GM12892 (cell line): ENCODE results near the gene ADAMTSL3.

Source experiments
- DNase-seq: peaks from one replicate; pipeline ENCODE4 v3.0.0; 2011; ENCODE audit not compliant: insufficient read length
- FAIRE-seq: peaks from 2 replicates; lab custom pipeline; 2011; peaks lifted over from hg19 to GRCh38; lab: Jason Lieb, UNC
- POLR2A ChIP-seq: IDR thresholded peaks from 2 replicates; pipeline ENCODE4 v1.6.1; 2011; ENCODE audit warnings: low read depth, low read length, control low read depth
- POLR2AphosphoS5 ChIP-seq: IDR thresholded peaks from 2 replicates; pipeline ENCODE4 v1.6.1; 2011; ENCODE audit warnings: low read depth, low read length, control low read depth
- TAF1 ChIP-seq: IDR thresholded peaks from 2 replicates; pipeline ENCODE4 v1.6.1; 2011; ENCODE audit warnings: low read depth, mild to moderate bottlenecking, control low read depth, low read length, borderline replicate concordance

Gene ADAMTSL3

DNA sequence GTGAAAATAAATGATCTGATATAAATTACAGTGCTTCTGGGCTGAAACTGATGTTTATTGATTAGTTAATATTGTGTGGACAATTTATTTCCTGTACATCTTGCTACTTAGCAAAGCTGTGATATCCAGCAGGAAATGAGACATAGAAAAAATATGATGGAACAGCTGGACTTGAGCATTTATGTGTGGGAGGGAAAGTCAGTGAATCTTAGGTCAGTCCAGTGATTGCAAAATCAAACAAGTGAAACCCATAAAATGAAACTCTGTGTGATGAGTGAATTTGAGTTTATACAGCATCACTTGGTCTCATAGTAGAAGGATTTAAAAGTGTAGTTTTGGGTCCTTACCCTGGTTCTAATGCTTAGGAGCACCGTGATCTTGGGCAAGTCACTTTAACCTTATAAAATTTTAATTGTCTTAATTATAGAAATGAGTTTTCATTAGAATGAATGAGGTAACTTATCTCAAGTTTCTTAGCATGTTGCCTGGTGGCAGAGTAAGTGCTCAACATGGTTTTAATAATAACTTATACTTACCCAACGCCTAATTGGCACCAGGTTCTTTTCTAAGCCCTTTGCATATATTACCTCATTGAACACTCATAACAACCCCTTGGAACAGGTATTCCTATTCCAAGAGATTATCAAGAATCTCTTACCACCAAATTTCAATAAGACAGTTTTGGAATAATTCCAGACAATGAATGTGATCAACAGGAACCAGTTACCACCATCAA, 194.6 kb downstream of the ADAMTSL3 start:
- DNase-seq: no peak
- TF ChIP-seq POLR2A (no peak), TAF1 (no peak), POLR2AphosphoS5 (no peak)
- peak; percentile 27 for FAIRE-seq

DNA sequence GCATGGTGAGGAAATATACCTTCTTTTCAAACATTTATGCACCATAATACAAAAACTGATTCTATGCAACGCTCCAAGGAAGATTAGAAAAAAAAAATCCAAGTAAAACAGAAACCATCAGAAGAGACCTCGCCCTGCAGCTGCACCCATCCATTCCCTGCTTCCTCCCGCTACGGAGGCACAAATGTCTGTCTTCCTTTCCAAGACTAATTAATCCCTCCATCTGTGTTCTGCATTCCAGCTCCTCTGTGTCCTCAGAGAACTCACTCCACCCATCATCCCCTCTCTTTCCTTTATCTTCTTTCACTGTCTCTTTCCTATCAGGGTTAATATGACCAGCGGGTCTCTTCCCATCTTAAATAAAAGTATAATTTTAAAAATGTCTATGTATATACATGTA, 196.1 kb downstream of the ADAMTSL3 start:
- TF ChIP-seq POLR2AphosphoS5 (no peak), TAF1 (no peak), POLR2A (no peak)
- no peak for FAIRE-seq
- DNase-seq: no peak

DNA sequence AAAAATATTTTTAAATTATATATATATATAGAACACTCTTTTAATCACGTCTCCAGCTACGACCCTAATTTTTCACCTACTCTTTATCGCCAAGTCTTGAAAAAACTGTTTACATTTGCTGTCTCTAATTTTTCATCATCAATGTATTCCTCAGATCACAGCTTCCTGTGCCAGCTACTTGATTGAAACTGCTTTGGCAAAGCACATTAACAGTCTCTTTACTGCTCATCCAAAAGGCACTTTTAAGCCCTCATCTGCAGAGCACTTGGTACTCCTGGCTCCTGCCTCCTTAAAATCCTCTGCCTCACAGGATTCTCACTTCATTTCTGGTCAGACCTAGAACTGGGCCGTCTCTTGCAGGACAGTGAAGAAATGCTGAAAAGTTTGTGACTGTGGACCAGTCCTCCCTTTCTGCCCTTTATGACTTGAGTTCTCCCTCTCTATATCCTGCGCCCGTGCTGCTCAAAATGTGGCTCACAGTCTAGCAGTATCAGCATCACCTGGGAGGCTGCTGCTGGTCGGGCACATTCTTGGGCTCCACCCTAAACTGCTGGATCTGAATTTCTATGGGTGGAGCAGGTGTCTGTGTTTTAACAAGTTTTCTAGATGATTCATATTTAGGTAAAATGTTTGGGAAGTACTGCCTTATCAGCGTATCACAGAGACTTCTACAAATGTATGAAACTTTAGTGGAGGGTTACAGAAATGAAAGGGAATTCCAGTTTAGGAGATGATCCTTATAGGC, 196.8 kb downstream of the ADAMTSL3 start:
- no peak for DNase-seq
- FAIRE-seq: no peak
- TF ChIP-seq TAF1 (no peak), POLR2AphosphoS5 (no peak)

DNA sequence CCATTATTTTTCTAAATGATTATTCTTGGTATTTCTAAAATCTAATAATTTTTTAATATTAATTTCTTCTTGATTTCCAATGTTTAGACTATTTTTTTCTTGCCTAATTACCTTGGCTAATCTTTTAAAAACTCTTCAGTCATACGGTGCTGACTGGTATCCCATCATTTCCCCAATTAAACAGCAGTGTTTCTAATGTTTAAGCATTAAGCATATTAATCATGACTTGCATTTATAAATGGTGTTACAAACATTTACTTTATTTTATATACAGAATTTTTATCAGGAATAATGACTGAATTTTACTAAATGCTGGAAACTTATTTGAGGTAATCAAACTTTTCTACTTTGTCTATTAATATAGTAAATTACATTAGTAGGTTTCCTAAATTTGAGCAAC, 199.3 kb downstream of the ADAMTSL3 start:
- TF ChIP-seq POLR2AphosphoS5 (no peak), TAF1 (no peak), POLR2A (no peak)
- FAIRE-seq: no peak
- DNase-seq: no peak

DNA sequence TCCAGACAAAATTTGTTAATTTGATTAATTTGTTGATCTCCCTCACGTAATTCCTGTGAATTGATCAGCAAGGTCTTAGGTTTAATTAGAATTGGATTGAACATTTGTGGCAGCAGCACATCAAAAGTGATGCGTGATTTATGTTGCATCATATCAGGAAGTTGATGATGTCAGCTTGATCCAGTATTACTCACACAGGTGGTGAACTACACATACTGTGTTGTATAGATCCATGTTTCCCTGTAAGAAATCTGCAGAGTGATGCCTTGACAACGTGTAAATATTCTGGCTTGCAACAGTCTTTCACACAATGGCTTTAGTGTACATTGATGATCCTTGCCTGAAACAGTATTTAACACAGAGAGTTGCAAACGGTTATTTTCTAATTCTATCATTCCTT, 200.4 kb downstream of the ADAMTSL3 start:
- DNase-seq (no peak), FAIRE-seq (no peak)
- TF ChIP-seq POLR2AphosphoS5: no peak
- TF ChIP-seq TAF1: no peak
- TF ChIP-seq POLR2A: no peak

DNA sequence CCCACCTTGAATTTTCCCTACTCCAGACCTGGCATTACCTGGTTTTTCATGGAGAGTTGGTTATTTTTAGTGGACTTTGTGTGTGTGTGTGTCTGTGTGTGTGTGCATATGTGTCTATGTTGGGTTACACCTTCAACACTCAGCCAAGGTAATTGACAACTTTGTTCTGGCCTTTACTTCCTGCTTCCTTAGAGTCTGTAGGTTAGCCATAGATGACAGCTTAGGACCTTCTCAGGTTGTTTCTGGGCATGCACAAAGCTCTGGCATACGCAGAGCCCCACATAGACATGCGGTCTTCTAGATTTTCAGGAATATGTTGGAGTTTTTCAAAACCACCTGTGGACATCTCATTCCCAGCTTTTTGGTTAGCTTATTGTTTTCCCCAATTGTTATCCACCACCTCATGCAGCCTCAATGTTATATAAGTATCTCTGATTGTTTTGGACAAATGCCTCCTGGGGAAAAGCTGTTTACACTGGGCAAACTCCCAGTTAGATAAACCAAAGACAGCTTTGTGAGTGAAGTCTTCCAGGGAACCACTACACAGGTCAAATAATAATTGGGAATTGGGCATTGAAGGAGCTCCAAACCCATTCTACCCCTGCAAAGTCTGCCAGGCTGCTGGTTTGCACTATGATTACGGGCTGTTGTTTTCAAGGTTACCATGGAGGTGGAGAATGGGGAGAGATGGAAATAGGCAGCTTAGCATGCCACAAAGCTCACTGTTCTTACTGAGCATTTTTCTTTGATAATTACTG, 201.2 kb downstream of the ADAMTSL3 start:
- FAIRE-seq (no peak), DNase-seq (no peak)
- TF ChIP-seq POLR2A (no peak), TAF1 (no peak), POLR2AphosphoS5 (no peak)

DNA sequence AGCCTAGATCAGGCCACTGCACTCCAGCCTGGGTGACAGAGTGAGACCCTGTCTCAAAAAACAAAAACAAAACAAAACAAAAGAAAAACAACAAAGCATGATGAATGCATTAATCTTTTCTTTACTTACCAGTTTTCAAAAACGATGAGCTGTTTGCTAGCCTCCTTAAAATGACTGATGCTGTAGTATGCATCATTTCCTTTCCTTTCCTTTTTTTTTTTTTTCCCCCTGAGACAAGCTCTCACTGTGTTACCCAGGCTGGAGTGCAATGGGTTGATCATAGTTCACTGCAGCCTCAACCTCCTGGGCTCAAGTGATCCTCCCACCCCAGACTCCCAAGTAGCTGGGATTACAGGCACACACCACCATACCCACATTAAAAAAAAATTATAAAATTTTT, 202.0 kb downstream of the ADAMTSL3 start:
- TF ChIP-seq POLR2AphosphoS5: no peak
- no peak for TF ChIP-seq TAF1
- no peak for TF ChIP-seq POLR2A
- DNase-seq: no peak
- no peak for FAIRE-seq

DNA sequence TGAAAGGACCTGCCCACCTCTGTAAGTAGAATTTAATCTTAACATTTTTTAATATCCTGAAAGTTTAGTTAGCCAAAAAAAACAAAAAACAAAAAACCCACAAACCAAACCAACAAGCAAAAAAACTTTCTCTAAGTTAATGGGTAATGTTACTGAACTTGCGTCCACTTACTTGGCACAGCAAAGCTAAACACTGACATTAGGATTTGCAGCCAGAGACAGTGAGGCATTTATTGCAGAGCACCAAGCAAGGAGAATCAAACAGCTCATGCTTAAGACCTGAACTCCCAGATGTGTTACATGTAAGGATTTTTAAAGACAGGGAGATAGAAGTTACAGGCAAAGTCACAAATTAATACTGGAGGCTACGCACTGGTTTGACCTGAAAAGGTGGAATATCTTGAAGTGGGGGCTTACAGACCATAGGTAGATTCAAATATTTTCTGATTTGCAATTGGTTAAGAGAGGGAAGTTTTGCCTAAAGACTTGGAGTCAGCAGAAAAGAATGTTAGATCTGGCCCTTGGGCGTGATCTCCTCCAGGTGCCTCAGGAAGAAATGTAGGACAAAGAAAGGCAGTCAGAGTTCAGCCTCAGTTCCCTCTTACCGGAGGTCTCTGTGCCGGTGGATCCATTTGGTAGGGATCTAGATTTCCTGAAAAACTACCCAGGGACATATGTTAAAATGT, 205.0 kb downstream of the ADAMTSL3 start:
- DNase-seq: no peak
- TF ChIP-seq POLR2AphosphoS5: no peak
- no peak for TF ChIP-seq POLR2A
- no peak for TF ChIP-seq TAF1
- peak; percentile 38 for FAIRE-seq

DNA sequence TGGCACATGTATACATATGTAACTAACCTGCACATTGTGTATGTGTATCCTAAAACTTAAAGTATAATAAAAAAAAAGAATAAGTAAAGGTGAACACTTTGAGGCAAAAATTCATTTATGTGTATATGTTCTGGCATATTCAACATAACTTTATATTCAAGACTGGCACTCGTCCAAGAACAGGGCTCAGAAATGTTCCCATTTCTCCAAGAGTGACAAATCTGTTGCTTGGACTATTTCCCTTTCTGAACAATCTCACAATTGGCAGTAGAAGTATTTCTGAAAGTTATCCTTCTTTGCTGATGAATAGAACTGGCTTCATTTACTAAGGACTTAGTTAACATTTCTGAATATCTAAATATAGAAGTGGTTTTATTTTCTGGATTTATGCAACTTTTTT, 212.8 kb downstream of the ADAMTSL3 start:
- DNase-seq: no peak
- TF ChIP-seq TAF1 (no peak), POLR2A (no peak), POLR2AphosphoS5 (no peak)
- no peak for FAIRE-seq

DNA sequence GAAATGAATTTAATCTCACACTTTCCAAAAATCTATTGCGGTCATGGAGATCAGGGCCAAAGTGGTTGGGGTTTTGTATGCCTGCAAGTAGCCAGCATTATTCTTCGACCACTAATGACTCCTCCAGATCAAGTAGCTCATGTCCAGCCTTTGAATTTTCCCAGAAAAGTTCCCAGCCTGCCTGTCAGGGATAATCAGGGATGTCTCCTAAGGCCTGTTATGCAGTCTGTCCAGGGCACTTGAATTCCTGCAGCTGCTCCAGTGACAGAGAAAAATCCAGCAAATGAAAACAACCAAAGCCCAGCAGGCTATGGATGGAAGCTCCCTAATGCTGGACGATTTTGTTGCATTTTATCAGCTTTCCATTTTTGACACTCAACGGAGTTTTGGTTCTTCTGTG, 215.4 kb downstream of the ADAMTSL3 start:
- no peak for FAIRE-seq
- TF ChIP-seq POLR2AphosphoS5: no peak
- TF ChIP-seq POLR2A: no peak
- no peak for TF ChIP-seq TAF1
- DNase-seq: no peak

DNA sequence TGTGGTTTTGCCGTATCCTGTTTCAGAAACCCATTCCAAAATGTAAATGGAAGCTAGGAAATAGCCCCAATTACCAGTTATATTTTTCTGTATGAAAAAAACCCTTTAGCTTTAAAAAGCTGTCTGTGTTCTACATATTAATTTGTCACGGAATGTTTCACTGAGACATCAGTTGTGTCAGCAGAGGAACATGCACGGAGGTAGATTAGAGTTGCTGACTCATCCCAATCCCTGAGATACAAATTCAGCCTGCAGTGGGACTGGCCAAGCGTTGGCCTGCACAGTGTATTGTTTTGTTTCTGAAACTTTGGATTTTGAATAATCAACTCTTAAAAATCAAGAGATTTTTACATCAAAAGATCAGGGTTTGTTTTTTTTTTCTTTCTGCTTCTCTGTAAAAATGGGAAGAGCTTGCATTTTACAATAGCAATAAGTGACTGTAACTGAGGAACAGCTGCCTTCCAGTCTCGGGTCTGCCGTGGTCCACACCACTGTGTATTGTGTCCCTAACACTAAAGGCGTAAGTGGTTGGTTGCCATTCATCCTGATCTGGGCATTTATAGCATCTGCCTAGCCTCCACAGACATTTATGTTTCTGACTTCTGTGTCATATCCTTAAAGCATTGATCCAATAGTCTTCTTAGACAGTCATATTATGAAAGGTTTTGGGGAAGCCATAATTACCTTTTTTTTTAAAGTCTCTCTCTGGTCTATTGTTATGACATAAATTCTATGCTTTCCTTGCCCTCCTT, 218.1 kb downstream of the ADAMTSL3 start:
- FAIRE-seq (peak; percentile 77), DNase-seq (no peak)
- TF ChIP-seq TAF1: no peak
- TF ChIP-seq POLR2A: no peak
- no peak for TF ChIP-seq POLR2AphosphoS5
